ENCODE measurements around the gene ZMIZ2.
"Not testable (repeated sequence)": the region's sequence is repeated elsewhere in the genome, so short reads cannot be mapped to it uniquely, and the experiment has no call there.

Gene ZMIZ2

GRCh38 chr7:44776211-44776610 is 27.6 kb downstream of the ZMIZ2 start:
- no peak for DNase-seq

GRCh38 chr7:44782460-44782859 is 33.8 kb downstream of the ZMIZ2 start:
- no peak for DNase-seq

GRCh38 chr7:44783407-44783806 is 34.8 kb downstream of the ZMIZ2 start:
- DNase-seq: no peak

GRCh38 chr7:44784364-44784763 is 35.7 kb downstream of the ZMIZ2 start:
- DNase-seq: no peak

GRCh38 chr7:44785218-44785617 is 36.6 kb downstream of the ZMIZ2 start:
- DNase-seq: not testable (repeated sequence)

GRCh38 chr7:44787041-44787440 is 38.4 kb downstream of the ZMIZ2 start:
- DNase-seq: no peak

- DNase-seq: no peak
Measured at GRCh38 chr7:44787762-44788161, 39.1 kb downstream of the ZMIZ2 start.

- no peak for DNase-seq
Measured at GRCh38 chr7:44789990-44790389, 41.3 kb downstream of the ZMIZ2 start.

- DNase-seq: no peak
Measured at GRCh38 chr7:44791278-44792219, 42.9 kb downstream of the ZMIZ2 start.

- no peak for DNase-seq
Measured at GRCh38 chr7:44793919-44794318, 45.3 kb downstream of the ZMIZ2 start.

GRCh38 chr7:44794331-44794730 is 45.7 kb downstream of the ZMIZ2 start:
- no peak for DNase-seq

GRCh38 chr7:44796034-44796503 is 47.4 kb downstream of the ZMIZ2 start:
- DNase-seq: peak; percentile 68

GRCh38 chr7:44796504-44797328 is 48.1 kb downstream of the ZMIZ2 start, which contains the start of gene PPIA:
Gene PPIA (plus strand): TSS chr7:44796681. CDS start chr7:44796725, 44 bp downstream.
- peak; percentile 98 for DNase-seq

- DNase-seq: peak; percentile 72
Measured at GRCh38 chr7:44797329-44798258, 48.9 kb downstream of the ZMIZ2 start.

- no peak for DNase-seq
Measured at GRCh38 chr7:44798649-44799305, 50.1 kb downstream of the ZMIZ2 start.

GRCh38 chr7:44799939-44800338 is 51.3 kb downstream of the ZMIZ2 start:
- DNase-seq: no peak

GRCh38 chr7:44801890-44802289 is 53.2 kb downstream of the ZMIZ2 start:
- DNase-seq: no peak

- no peak for DNase-seq
Measured at GRCh38 chr7:44802418-44803025, 53.9 kb downstream of the ZMIZ2 start.

- not testable (repeated sequence) for DNase-seq
Measured at GRCh38 chr7:44803828-44804519, 55.3 kb downstream of the ZMIZ2 start.

- no peak for DNase-seq
Measured at GRCh38 chr7:44805950-44806349, 57.3 kb downstream of the ZMIZ2 start.

- no peak for DNase-seq
Measured at GRCh38 chr7:44808914-44809393, 60.3 kb downstream of the ZMIZ2 start.
